Neural cell (in vitro differentiated cells): ENCODE results near the gene ADAM29. TPM values are rescaled to one million over a fixed set of nuclear protein-coding genes. Genes with fewer than 3 reads are reported as not detected.

Source experiments
- H2AFZ ChIP-seq: fragments of 200-600, 300-800 bp; sonication (generic), shearing (Covaris generic); 2 replicates; pipeline ENCODE4 v1.6.0; 2014; ENCODE audit warnings: low read depth, mild to moderate bottlenecking, antibody characterized with exemption, low read length, moderate library complexity
- H3F3A ChIP-seq: fragments of 200-600 bp; shearing (Covaris generic); 2 replicates; pipeline ENCODE4 v1.6.1; 2016; ENCODE audit warnings: mild to moderate bottlenecking, moderate library complexity, mixed read lengths, antibody characterized with exemption, low read length; ENCODE audit not compliant: insufficient read depth, poor library complexity, severe bottlenecking
- H3K27ac ChIP-seq: fragments of 200-600, 300-800 bp; sonication (generic), shearing (Covaris generic); 2 replicates; pipeline ENCODE4 v1.5.1; 2014; ENCODE audit warnings: mild to moderate bottlenecking, low read length, moderate library complexity
- H3K27me3 ChIP-seq: fragments of 300-800, 200-600 bp; sonication (generic), shearing (Covaris generic); 2 replicates; pipeline ENCODE4 v1.6.0; 2014; ENCODE audit warnings: mild to moderate bottlenecking, low read depth, low read length, moderate library complexity; ENCODE audit not compliant: insufficient read depth
- H3K36me3 ChIP-seq: fragments of 300-800, 200-600 bp; sonication (generic), shearing (Covaris generic); 2 replicates; pipeline ENCODE4 v1.5.1; 2014; ENCODE audit warnings: mild to moderate bottlenecking, antibody characterized with exemption, low read length, moderate library complexity; ENCODE audit not compliant: insufficient read depth
- H3K4me2 ChIP-seq: fragments of 300-800, 200-600 bp; sonication (generic), shearing (Covaris generic); 2 replicates; pipeline ENCODE4 v1.6.0; 2014; ENCODE audit warnings: mild to moderate bottlenecking, low read length
- H3K4me3 ChIP-seq: fragments of 300-800, 200-600 bp; sonication (generic), shearing (Covaris generic); 2 replicates; pipeline ENCODE4 v1.5.1; 2014; ENCODE audit warnings: mild to moderate bottlenecking, low read length, moderate library complexity
- H3K79me2 ChIP-seq: fragments of 200-600 bp; shearing (Covaris generic); replicated peaks from 2 replicates; pipeline ENCODE4 v1.6.0; 2014; ENCODE audit warnings: mild to moderate bottlenecking, low read length, moderate library complexity; ENCODE audit not compliant: insufficient read depth
- H3K9ac ChIP-seq: fragments of 300-800, 200-600 bp; sonication (generic), shearing (Covaris generic); 2 replicates; pipeline ENCODE4 v1.6.1; 2016; ENCODE audit warnings: mild to moderate bottlenecking, low read length, mixed read lengths
- H3K9me2 ChIP-seq: fragments of 200-600 bp; shearing (Covaris generic); 2 replicates; pipeline ENCODE4 v1.6.1; 2016; ENCODE audit warnings: mild to moderate bottlenecking, low read length, mixed read lengths; ENCODE audit not compliant: insufficient read depth
- H3K9me3 ChIP-seq: fragments of 200-600, 300-800 bp; sonication (generic), shearing (Covaris generic); 2 replicates; pipeline ENCODE4 v1.6.1; 2016; ENCODE audit warnings: mild to moderate bottlenecking, mixed run types, low read length, moderate library complexity, mixed read lengths
- H4K20me1 ChIP-seq: fragments of 200-600 bp; shearing (Covaris generic); 2 replicates; pipeline ENCODE4 v1.6.1; 2016; ENCODE audit warnings: mild to moderate bottlenecking, mixed run types; ENCODE audit not compliant: insufficient read depth
- EP300 ChIP-seq: fragments of 450-650 bp; conservative IDR thresholded peaks from 2 replicates; pipeline ENCODE4 v1.6.1; 2014; ENCODE audit warnings: antibody characterized with exemption, mild to moderate bottlenecking, moderate library complexity; ENCODE audit not compliant: poor library complexity, severe bottlenecking
- EZH2 ChIP-seq: fragments of 200-600, 300-800 bp; shearing (Covaris generic), sonication (generic); IDR thresholded peaks from 2 replicates; pipeline ENCODE4 v1.6.1; 2014; ENCODE audit warnings: antibody characterized with exemption, low read length, borderline replicate concordance, mild to moderate bottlenecking; ENCODE audit not compliant: insufficient read depth, poor library complexity, severe bottlenecking
- MXI1 ChIP-seq: fragments of 450-650 bp; conservative IDR thresholded peaks from 2 replicates; pipeline ENCODE4 v1.6.1; 2014; ENCODE audit warnings: antibody characterized with exemption, mild to moderate bottlenecking; ENCODE audit not compliant: poor library complexity, severe bottlenecking
- POLR2AphosphoS5 ChIP-seq: IDR thresholded peaks from 2 replicates; pipeline ENCODE4 v1.6.1; 2012
- RAD21 ChIP-seq: fragments of 450-650 bp; conservative IDR thresholded peaks from 2 replicates; pipeline ENCODE4 v1.6.1; 2014; ENCODE audit warnings: antibody characterized with exemption, mild to moderate bottlenecking, moderate library complexity
- REST ChIP-seq: IDR thresholded peaks from 2 replicates; pipeline ENCODE4 v1.6.1; 2012; ENCODE audit warnings: borderline replicate concordance
- SMC3 ChIP-seq: fragments of 450-650 bp; conservative IDR thresholded peaks from 2 replicates; pipeline ENCODE4 v1.6.1; 2014; ENCODE audit warnings: antibody characterized with exemption, mild to moderate bottlenecking, moderate library complexity; ENCODE audit not compliant: poor library complexity
- TAF1 ChIP-seq: IDR thresholded peaks from 2 replicates; pipeline ENCODE4 v1.6.1; 2012; ENCODE audit warnings: low read depth
- polyA plus RNA-seq: library from polyadenylated mRNA; depleted of rRNA; stranded (reverse); fragments of >200 nt; gene quantifications from 2 replicates; pipeline ENCODE4 v1.2.3, GENCODE V29; 2014
- TF ChIP-seq, protein P1 (sequence below): fragments of 450-650 bp; IDR thresholded peaks from 2 replicates; pipeline ENCODE4 v1.5.1; 2014; ENCODE audit warnings: antibody characterized with exemption, mild to moderate bottlenecking, moderate library complexity; ENCODE audit not compliant: poor library complexity, severe bottlenecking

Gene ADAM29
- polyA plus RNA-seq, 1 donor from 2014 or later: 0.48 TPM

GRCh38 chr4:174912919-174913543, 5.1 kb upstream of the ADAM29 start:
- Histone ChIP-seq H3K9me3 (no peaks in the 10 kb centered on the region), H3K27me3 (no peaks in the 10 kb centered on the region), H3K4me3 (no peak overlapping the region), H2AFZ (no peak overlapping the region), H3K79me2 (no peaks in the 10 kb centered on the region), H4K20me1 (no peaks in the 10 kb centered on the region), H3F3A (no peaks in the 10 kb centered on the region), H3K9ac (no peak overlapping the region), H3K36me3 (no peaks in the 10 kb centered on the region), H3K4me2 (no peak overlapping the region), H3K9me2 (no peaks in the 10 kb centered on the region), H3K27ac (no peak overlapping the region)
- TF ChIP-seq, protein P1, sequence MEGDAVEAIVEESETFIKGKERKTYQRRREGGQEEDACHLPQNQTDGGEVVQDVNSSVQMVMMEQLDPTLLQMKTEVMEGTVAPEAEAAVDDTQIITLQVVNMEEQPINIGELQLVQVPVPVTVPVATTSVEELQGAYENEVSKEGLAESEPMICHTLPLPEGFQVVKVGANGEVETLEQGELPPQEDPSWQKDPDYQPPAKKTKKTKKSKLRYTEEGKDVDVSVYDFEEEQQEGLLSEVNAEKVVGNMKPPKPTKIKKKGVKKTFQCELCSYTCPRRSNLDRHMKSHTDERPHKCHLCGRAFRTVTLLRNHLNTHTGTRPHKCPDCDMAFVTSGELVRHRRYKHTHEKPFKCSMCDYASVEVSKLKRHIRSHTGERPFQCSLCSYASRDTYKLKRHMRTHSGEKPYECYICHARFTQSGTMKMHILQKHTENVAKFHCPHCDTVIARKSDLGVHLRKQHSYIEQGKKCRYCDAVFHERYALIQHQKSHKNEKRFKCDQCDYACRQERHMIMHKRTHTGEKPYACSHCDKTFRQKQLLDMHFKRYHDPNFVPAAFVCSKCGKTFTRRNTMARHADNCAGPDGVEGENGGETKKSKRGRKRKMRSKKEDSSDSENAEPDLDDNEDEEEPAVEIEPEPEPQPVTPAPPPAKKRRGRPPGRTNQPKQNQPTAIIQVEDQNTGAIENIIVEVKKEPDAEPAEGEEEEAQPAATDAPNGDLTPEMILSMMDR: no peak
- no peak for TF ChIP-seq RAD21
- no peak for TF ChIP-seq TAF1
- TF ChIP-seq EP300: no peak

GRCh38 chr4:174919886-174920423, 1.8 kb downstream of the ADAM29 start:
- no peaks in the 10 kb centered on the region for H3K79me2 ChIP-seq
- TF ChIP-seq TAF1 (no peak), REST (no peak), EZH2 (no peak), RAD21 (no peak), SMC3 (no peak), EP300 (no peak), MXI1 (no peak), POLR2AphosphoS5 (no peak)
- TF ChIP-seq, protein P1: no peak
- H3K9me3 ChIP-seq: no peaks in the 10 kb centered on the region
- H4K20me1 ChIP-seq: no peaks in the 10 kb centered on the region
- H2AFZ ChIP-seq: no peak overlapping the region
- H3K4me2 ChIP-seq: no peak overlapping the region
- no peak overlapping the region for H3K27ac ChIP-seq
- H3F3A ChIP-seq: no peaks in the 10 kb centered on the region
- H3K4me3 ChIP-seq: no peak overlapping the region
- no peaks in the 10 kb centered on the region for H3K36me3 ChIP-seq
- no peak overlapping the region for H3K9ac ChIP-seq
- no peaks in the 10 kb centered on the region for H3K27me3 ChIP-seq
- no peaks in the 10 kb centered on the region for H3K9me2 ChIP-seq
